Keratinocyte (primary cell): ENCODE data around the gene VIPR2. TPM values are rescaled to one million over a fixed set of nuclear protein-coding genes. Genes with fewer than 3 reads are reported as not detected.

Experiments
- DNase-seq: peaks from one replicate; pipeline ENCODE4 v3.0.0-alpha.2; 2011; ENCODE audit warnings: low read depth, missing footprints, low spot score
- FAIRE-seq: peaks from 2 replicates; lab custom pipeline; 2011; peaks lifted over from hg19 to GRCh38; lab: Jason Lieb, UNC
- H2AFZ ChIP-seq: 2 replicates; pipeline ENCODE4 v1.6.0; 2012; ENCODE audit warnings: low read length, control low read depth, inconsistent platforms; ENCODE audit not compliant: control insufficient read depth
- H3K27ac ChIP-seq: 2 replicates; pipeline ENCODE4 v1.5.1; 2011; ENCODE audit warnings: low read length; ENCODE audit not compliant: control insufficient read depth, insufficient read depth
- H3K27me3 ChIP-seq: 3 replicates; pipeline ENCODE4 v1.6.0; 2011; ENCODE audit warnings: low read length; ENCODE audit not compliant: control insufficient read depth, insufficient read depth; ENCODE audit errors: extremely low read depth
- H3K36me3 ChIP-seq, 2 experiments: 2 replicates in 1 of 2; 3 replicates in 1 of 2; pipeline ENCODE4 v1.5.1; 2011; ENCODE audit warnings: low read length in 2 of 2, mild to moderate bottlenecking in 1 of 2; ENCODE audit not compliant: control insufficient read depth in 2 of 2, insufficient read depth in 2 of 2; ENCODE audit errors: extremely low read depth in 1 of 2
- H3K4me1 ChIP-seq: 3 replicates; pipeline ENCODE4 v1.5.1; 2011; ENCODE audit warnings: low read length; ENCODE audit not compliant: control insufficient read depth, insufficient read depth; ENCODE audit errors: extremely low read depth
- H3K4me2 ChIP-seq: 3 replicates; pipeline ENCODE4 v1.6.0; 2011; ENCODE audit warnings: low read depth, low read length; ENCODE audit not compliant: control insufficient read depth, insufficient read depth; ENCODE audit errors: extremely low read depth
- H3K4me3 ChIP-seq, 3 experiments: fragments of 200-600 bp in 1 of 3; sonication (generic) in 1 of 3; 2 replicates in 2 of 3; 3 replicates in 1 of 3; pipeline ENCODE4 v1.5.1; 2011 to 2016; ENCODE audit warnings: low read length in 3 of 3, mild to moderate bottlenecking in 3 of 3, control low read depth in 2 of 3, inconsistent platforms in 1 of 3, low read depth in 1 of 3, mixed read lengths in 1 of 3, mixed run types in 1 of 3, moderate library complexity in 1 of 3; ENCODE audit not compliant: control insufficient read depth in 2 of 3, insufficient read depth in 2 of 3; ENCODE audit errors: extremely low read depth in 1 of 3
- H3K79me2 ChIP-seq: 2 replicates; pipeline ENCODE4 v1.6.0; 2012; ENCODE audit warnings: low read length; ENCODE audit not compliant: control insufficient read depth, insufficient read depth
- H3K9ac ChIP-seq: 3 replicates; pipeline ENCODE4 v1.6.0; 2011; ENCODE audit warnings: low read length; ENCODE audit not compliant: control insufficient read depth, insufficient read depth; ENCODE audit errors: extremely low read depth
- H3K9me1 ChIP-seq: 3 replicates; pipeline ENCODE4 v1.6.0; 2011; ENCODE audit warnings: low read length; ENCODE audit not compliant: control insufficient read depth, insufficient read depth; ENCODE audit errors: extremely low read depth
- H3K9me3 ChIP-seq: 2 replicates; pipeline ENCODE4 v1.5.1; 2012; ENCODE audit warnings: low read depth, low read length; ENCODE audit not compliant: control insufficient read depth
- H4K20me1 ChIP-seq: 3 replicates; pipeline ENCODE4 v1.6.0; 2011; ENCODE audit warnings: low read length; ENCODE audit not compliant: control insufficient read depth, insufficient read depth; ENCODE audit errors: extremely low read depth
- CTCF ChIP-seq, 3 experiments: IDR thresholded peaks in 1 of 3; conservative IDR thresholded peaks in 1 of 3; optimal IDR thresholded peaks in 1 of 3; 2 replicates in 2 of 3; 3 replicates in 1 of 3; pipeline versions ENCODE3 to v1.5.1; 2011; ENCODE audit warnings: low read length in 3 of 3, mild to moderate bottlenecking in 3 of 3, moderate library complexity in 2 of 3, control low read depth in 1 of 3, inconsistent platforms in 1 of 3; ENCODE audit not compliant: insufficient read depth in 2 of 3; ENCODE audit errors: extremely low read depth in 1 of 3
- EZH2 ChIP-seq: IDR thresholded peaks from one replicate; pipeline ENCODE4 v1.6.1; 2012; ENCODE audit warnings: inconsistent platforms, mild to moderate bottlenecking, low read length, moderate library complexity
- dilution Hi-C: fragments of 300-500 bp; cut with MboI; formaldehyde crosslinking; loops from one replicate; pipeline ENCODE4 v1.7.0; 2020; ENCODE audit warnings: low sequenced_read_pairs; ENCODE audit not compliant: extremely low pct_ligation_motif_present
- polyA plus RNA-seq, 5 experiments: library from polyadenylated mRNA; depleted of rRNA in 3 of 5; stranded (reverse) in 3 of 5; stranded (forward) in 1 of 5; unstranded in 1 of 5; fragments of >200 nt; gene quantifications; 1 replicate in 1 of 5; 2 replicates in 3 of 5; 3 replicates in 1 of 5; pipeline versions ENCODE4 v1.2.1 to v1.2.3, GENCODE V29; 2011 to 2012; ENCODE audit warnings: missing spikeins in 2 of 5, low read depth in 1 of 5, low replicate concordance in 1 of 5

The VIPR2 gene
- polyA plus RNA-seq, 1 donor (not counting 4 experiments of a cell fraction or from before 2014, with no cell fraction given), result not detected

DNA sequence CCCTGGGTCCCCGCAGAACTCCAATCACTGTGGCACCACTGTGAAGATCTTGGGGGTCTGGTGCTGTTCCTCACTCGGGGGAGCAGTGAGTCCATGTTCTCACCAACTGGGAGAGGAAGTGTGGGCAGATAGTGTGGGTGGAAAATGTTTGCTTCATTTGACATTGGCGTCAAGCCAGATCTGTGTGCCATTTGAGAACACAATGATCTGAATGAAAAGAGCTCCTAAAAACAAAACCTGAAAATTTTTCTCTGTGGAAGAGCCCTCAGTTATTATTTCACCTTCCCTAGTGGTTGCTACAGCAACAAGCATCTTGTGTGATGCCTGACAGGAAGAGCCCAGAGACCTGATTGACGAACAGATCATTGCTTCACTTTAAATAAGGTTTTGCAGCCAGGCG lies 125.6 kb downstream of the VIPR2 start:
- H2AFZ ChIP-seq, result no peak overlapping the region
- dilution Hi-C loops, result no loop called here
- H3K4me3 ChIP-seq, result no peak overlapping the region
- H4K20me1 ChIP-seq, result no peaks in the 10 kb centered on the region
- no peak for FAIRE-seq
- no peaks in the 10 kb centered on the region for H3K4me1 ChIP-seq
- no peak overlapping the region for H3K4me2 ChIP-seq
- no peaks in the 10 kb centered on the region for H3K27me3 ChIP-seq
- TF ChIP-seq EZH2 (no peak), CTCF (optimal IDR thresholded peaks at IDR 0.05 in 1 of 3, IDR thresholded peaks at IDR 0.05 in 1 of 3, conservative IDR thresholded peaks at IDR 0.05 in 1 of 3; ENCODE audit: extremely low read depth in 1 of 3, insufficient read depth in 2 of 3, low read length in 3 of 3) (no peak)
- no peak overlapping the region for H3K9ac ChIP-seq
- no peaks in the 10 kb centered on the region for H3K36me3 ChIP-seq
- peaks cover 2% of the 10 kb centered on the region for H3K9me3 ChIP-seq
- H3K9me1 ChIP-seq, result no peaks in the 10 kb centered on the region
- no peak overlapping the region for H3K27ac ChIP-seq
- H3K79me2 ChIP-seq, result no peaks in the 10 kb centered on the region
- no peak for DNase-seq

DNA sequence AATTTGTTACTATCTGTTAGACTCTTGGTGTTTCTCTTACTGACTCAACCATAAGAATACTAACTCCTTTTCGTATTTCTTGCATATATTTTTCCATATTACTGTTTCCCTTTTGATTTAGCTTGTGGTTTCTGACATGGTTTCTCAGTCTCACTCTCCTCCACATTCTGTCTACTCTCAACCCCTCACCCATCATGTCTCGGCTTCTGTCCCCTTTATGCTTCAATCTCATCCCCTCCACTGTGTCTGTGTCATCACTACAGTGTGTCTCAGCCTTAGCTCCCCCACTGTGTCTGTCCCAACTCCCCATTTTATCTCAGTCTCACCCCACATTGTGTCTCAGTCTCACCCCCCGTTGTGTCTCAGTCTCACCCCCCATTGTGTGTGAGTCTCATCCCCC lies 126.9 kb downstream of the VIPR2 start:
- H3K4me1 ChIP-seq, result no peaks in the 10 kb centered on the region
- H3K4me3 ChIP-seq, result no peak overlapping the region
- H3K9me3 ChIP-seq, result no peaks in the 10 kb centered on the region
- no peak for TF ChIP-seq CTCF (optimal IDR thresholded peaks at IDR 0.05 in 1 of 3, IDR thresholded peaks at IDR 0.05 in 1 of 3, conservative IDR thresholded peaks at IDR 0.05 in 1 of 3; ENCODE audit: extremely low read depth in 1 of 3, insufficient read depth in 2 of 3, low read length in 3 of 3)
- TF ChIP-seq EZH2, result no peak
- FAIRE-seq (no peak), DNase-seq (no peak)
- no peak overlapping the region for H2AFZ ChIP-seq
- no peaks in the 10 kb centered on the region for H3K79me2 ChIP-seq
- H3K36me3 ChIP-seq, result no peaks in the 10 kb centered on the region
- no peak overlapping the region for H3K9ac ChIP-seq
- no peak overlapping the region for H3K4me2 ChIP-seq
- H3K27me3 ChIP-seq, result no peaks in the 10 kb centered on the region
- H3K9me1 ChIP-seq, result no peaks in the 10 kb centered on the region
- dilution Hi-C loops, result no loop called here
- H4K20me1 ChIP-seq, result no peaks in the 10 kb centered on the region
- H3K27ac ChIP-seq, result no peak overlapping the region
